HL-60/S4 treated with phorbol 12-myristate 13-acetate at 8.2 ng/mL for 4 days and 3 days (cell line): ENCODE results near the gene EXO1.

Experiments used
- in situ Hi-C: fragments of 300-500 bp; cut with MboI; formaldehyde crosslinking; loops from 2 replicates; pipeline ENCODE4 v1.15.0; 2022; ENCODE audit warnings: low sequenced_read_pairs

Gene EXO1

DNA sequence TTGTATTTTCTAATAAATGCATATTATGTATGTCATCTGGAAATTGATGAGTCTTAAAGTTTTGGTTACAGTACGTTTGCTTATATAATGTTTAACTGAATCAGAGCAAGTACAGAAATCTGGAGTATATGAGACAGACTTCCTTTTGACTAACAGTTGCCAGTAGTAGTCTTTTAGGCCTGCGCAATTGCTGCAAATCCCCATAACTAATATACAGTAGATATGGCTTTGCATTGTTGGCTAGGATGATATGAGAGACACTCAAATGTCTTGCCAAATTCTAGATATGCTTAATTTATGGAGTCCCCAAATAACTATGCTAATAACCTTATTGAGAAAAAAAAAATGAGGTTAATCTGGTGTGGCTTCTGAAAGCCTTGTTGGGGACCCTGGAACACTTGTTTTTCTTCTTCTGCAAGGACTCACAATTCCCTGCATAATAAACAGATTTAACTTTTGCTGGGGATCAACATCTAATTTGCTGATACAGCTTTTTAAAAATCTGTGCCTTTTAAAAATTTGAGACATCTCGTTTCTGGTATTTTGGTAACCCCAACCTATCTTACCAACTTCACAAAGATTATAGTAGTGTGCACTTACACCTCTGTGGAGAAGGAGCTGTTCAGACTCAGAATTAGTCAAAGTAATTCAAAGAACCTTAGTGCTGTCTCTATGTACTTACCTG is 22.9 kb downstream of the EXO1 start:
- in situ Hi-C loops: no loop called here

DNA sequence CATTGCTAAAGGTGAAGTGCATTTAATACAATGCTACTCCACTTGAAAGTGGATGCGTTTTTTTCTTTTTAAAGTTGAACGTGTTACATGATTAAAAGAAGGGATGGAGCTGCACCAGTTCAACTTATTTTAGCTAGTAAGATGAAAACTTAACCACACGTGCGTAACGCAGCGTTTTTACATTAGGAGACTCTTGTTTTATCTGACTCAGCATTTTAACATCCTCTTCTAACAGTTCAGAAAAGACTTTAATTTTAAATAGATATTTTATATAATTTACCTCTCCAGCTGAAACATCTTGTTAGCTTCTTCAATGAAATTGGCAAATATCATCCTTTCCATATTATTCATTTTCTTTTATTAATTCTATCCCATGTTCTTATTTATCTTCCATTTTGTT is 33.4 kb downstream of the EXO1 start:
- in situ Hi-C loops: no loop called here

DNA sequence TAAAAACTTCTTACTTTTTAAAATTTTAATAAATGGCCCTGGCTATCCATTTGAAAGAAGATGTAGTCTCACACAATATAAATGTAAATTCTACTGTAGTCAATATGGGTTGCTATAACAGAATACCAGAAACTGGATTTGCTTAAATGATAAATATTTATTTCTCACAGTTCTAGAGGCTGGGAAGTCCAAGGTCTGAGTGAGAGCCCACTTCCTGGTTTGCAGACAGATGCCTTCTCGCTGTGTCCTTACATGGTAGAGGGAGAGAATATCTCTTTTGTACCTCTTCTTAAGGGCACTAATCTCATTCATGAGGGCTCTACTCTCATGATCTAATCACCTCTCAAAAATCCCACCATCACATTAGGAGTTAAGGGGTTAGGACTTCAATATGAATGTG is 35.2 kb downstream of the EXO1 start:
- in situ Hi-C loops: no loop called here

DNA sequence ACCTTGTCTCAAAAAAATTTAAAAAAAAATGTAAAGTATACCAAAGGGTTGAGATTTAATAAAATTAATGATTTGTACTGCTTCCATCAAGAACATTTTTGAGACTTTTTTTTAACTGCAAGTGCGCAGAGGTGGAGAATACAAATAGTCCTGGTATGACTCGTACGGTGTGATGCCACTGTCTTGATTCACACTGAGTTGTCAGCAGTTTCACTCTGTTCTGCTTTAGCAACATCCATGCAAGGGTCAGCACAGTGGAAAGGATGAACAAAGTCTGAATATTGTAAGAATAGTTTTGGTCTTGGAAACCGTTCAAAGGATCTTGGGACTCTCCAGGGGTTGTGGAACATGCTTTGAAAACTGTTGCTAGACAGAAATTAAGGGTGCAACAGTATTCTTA is 40.2 kb downstream of the EXO1 start:
- in situ Hi-C loops: no loop called here

GRCh38 chr1:241891296-241891695 is 43.3 kb downstream of the EXO1 start:
- in situ Hi-C loops: no loop called here

DNA sequence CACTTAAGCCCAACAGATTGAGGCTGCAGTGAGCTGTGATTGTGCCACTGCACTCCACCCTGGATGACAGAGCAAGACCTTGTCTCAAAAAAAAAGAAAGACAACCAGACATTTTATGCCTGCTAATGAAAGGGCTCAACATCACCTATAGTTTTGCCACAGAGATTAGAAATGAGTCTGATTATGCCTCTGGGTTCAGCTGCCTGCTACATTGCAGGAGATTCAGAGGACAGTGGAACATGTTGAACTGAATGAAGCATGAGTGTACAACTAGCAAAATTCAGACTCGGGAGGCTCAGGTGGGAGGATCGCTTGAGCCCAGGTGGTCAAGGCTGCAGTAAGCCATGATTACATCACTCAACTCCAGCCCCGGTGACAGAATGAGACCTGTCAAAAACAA is 46.0 kb downstream of the EXO1 start:
- in situ Hi-C loops: no loop called here

- in situ Hi-C loops: no loop called here
Observed at GRCh38 chr1:241895013-241895412, 47.0 kb downstream of the EXO1 start.

DNA sequence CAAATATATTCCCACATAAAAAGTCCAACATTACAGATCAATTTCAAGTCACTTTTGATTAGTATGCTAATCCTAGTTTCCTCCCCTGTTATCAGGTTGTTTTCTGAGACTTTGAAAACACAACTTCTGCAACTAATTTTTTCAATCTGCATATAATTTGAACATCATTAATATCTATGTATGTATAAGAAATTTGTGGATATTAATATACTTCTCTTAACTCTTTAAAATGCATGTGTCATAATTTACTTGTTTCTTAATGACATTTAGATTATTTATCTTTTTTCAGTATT is 48.6 kb downstream of the EXO1 start:
- in situ Hi-C loops: no loop called here

GRCh38 chr1:241899210-241899609 is 51.2 kb downstream of the EXO1 start:
- in situ Hi-C loops: no loop called here

- in situ Hi-C loops: no loop called here
Observed at GRCh38 chr1:241900381-241900780, 52.4 kb downstream of the EXO1 start.

GRCh38 chr1:241902391-241903065 is 54.5 kb downstream of the EXO1 start:
- in situ Hi-C loops: no loop called here

GRCh38 chr1:241916196-241916595 is 68.2 kb downstream of the EXO1 start:
- in situ Hi-C loops: no loop called here

GRCh38 chr1:241917487-241917886 is 69.5 kb downstream of the EXO1 start:
- in situ Hi-C loops: no loop called here

DNA sequence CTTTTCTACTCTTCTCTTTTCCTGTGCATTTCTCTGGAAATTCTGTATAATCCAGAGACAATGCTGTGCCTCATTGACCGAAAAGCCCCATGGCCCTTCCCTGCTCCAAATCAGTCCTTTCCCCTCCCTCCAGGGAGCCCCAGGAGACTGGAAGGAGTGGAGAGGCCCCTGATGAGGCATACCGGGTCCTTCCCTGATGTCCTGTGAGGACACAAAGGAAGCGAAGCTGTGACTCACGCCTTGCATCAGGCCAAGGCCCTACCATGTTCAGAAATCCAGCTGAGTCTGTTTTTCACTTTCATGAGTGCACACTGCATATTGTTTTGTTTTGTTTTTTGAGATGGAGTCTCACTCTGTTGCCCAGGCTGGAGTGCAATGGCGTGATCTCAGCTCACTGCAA is 70.9 kb downstream of the EXO1 start:
- in situ Hi-C loops: no loop called here

DNA sequence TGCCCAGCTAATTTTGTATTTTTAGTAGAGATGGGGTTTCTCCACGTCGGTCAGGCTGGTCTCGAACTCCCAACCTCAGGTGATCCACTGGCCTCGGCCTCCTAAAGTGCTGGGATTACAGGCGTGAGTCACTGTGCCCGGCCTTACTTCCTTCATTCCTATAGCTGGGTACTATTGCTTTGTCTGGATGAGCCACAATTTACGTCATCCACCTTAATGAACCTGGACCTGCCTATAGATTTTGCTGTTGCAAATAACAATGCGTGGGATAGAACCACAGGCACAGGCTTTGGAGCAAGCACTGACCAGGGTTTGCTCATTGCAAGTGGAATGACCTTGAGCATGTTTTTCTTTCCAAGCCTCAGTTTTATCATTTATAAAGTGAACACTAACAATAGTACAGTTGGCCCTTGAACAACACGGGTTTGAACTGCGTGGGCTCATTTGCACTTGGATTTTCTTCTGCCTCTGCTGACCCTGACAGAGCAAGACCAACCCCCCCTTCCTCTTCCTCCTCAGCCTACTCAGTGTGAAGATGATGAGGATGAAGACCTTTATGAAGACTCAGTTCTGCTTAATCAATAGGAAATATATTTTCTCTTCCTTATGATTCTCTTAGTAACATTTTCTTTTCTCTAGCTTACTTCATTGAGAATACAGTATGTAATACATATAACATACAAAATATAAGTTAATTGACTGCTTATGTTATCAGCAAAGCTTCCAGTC is 76.2 kb downstream of the EXO1 start:
- in situ Hi-C loops: no loop called here

DNA sequence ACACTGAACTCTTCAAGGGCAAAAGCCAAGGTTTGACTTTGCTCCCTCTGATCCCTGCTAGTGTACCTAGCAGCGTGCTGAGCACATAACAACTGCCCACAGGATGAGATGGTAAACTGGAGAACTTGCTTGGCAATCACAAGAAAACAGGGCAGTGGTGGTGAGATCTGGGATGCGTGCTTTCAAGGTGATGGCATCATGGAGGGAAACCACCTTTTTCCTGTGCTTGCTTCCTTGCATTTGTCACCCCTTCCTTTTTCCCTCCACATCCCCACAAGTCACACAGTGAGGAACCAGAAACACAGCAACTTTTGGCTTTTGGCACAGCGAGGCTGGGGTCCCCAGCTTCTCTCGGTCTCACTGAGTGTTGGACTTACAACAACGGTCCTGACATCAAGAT is 78.1 kb downstream of the EXO1 start:
- in situ Hi-C loops: no loop called here

DNA sequence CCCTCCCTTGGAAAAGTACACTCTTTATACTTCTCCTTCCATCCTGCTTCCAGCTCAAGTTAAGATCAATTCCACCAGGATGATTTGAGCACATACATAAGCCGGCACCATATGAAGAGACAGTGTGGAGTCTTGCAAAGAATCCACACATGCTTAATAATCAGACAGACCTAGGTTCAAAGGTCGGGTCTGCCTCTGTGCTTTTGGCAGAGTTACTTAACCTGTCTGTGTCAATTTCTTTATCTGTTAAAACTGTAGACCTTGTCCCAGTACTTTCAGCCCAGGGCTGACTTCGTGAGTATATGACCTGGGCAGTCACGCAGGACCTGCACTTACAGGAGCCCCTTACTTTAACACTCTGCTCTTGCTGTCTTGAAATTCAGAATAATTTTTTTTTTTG is 79.3 kb downstream of the EXO1 start:
- in situ Hi-C loops: no loop called here

DNA sequence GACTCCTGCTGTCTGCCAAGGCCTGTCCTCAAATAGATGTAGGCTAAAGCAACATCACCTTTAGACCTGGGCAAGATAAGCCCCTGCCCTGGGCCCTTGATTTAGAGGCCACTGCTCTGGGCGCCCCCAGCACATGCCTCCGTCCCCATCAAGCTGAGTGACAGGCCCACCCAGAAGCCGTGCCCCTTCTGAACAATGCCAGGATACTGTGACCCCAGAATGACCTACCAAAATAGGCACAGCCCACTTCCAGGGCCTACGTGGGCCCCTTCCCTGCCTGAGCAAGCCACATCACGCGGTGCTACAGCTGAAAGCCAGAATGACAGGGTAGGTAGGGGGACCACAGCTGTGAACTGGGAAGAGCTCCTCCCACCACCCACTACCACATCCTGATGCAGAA is 84.8 kb downstream of the EXO1 start:
- in situ Hi-C loops: no loop called here

DNA sequence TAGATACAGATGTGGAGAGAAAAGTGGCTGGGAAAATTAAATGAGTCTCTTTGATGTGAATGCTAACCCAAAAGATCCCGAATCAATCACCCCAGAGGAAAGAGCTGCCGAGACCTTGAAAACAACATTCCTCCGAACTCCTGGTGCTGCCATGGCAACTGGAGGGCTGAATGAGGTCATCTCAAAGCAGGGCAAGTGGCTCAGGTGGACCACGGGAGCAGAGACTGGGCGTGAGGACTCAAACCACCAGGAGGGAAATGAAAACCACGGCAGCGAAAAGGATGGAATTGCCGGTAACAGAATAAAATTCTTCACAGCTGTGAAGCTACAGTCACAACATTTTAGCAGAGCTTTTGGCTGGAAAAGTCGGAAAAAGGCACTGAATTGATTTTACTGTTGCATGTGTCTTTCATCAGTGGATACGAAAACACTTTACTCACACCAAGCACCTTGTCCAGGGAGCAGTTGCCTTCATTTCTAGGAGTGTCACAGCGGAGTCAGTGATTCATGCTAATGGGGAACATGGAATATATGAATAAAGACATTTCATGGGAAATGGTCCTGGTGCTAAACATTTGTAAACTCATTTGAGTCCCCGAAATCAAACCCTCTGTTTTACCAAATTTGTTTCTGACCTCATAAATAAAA is 86.3 kb downstream of the EXO1 start:
- in situ Hi-C loops: no loop called here

- in situ Hi-C loops: no loop called here
Observed at GRCh38 chr1:241934866-241935265, 86.9 kb downstream of the EXO1 start.
